ENCODE measurements around the gene DUSP23. TPM values are rescaled to one million over a fixed set of nuclear protein-coding genes. Genes with fewer than 3 reads are reported as not detected.

Gene DUSP23
- total and polyA plus RNA-seq, 2 experiments from 2014 or later = 56.3 to 97.6 TPM

DNA sequence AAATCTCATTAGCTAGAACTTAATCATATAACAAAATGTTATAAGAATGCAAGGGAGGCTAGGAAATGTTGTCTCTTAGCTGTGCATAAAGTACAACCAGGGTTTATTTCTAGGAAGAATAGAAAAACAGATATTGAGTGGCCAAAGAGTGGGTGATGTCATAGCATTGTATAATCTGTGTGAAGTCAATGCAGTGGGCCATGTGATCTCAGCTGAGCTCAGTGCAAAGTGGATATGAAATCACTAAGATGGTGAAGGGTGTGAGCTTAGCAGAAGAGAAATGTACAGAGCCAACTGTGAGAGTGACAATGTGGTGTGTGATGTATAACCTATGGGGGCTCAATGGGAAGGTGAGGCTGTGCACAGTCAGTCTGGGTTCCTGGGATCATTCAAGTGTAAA is 29.7 kb upstream of the DUSP23 start:
- H3F3A ChIP-seq (replicated peaks; ENCODE audit: low read depth) = no peaks in the 10 kb centered on the region
- H3K27me3 Mint-ChIP-seq (ENCODE audit: insufficient read depth, low read depth, poor library complexity) = peaks cover 3% of the 10 kb centered on the region
- no peak overlapping the region for H2AFZ ChIP-seq
- DNase-seq (ENCODE audit: low spot score) = no peak
- H3K36me3 Mint-ChIP-seq (ENCODE audit: low read depth) = no peaks in the 10 kb centered on the region
- no peaks in the 10 kb centered on the region for H3K27me3 ChIP-seq (ENCODE audit: insufficient read depth)
- no peak overlapping the region for H3K4me3 ChIP-seq
- H3K9me3 Mint-ChIP-seq = no peaks in the 10 kb centered on the region
- H3K9me2 ChIP-seq (ENCODE audit: insufficient read depth) = 0 out of 2 replicates have a peak, but pooled peaks cover 3% of the 10 kb centered on the region
- H3K79me2 ChIP-seq (replicated peaks; ENCODE audit: insufficient read depth) = no peaks in the 10 kb centered on the region
- no peaks in the 10 kb centered on the region for H4K20me1 ChIP-seq (replicated peaks; ENCODE audit: insufficient read depth)
- H3K4me1 Mint-ChIP-seq = no peaks in the 10 kb centered on the region
- H3K27ac ChIP-seq (ENCODE audit: low read depth) = no peak overlapping the region
- no peaks in the 10 kb centered on the region for H3K4me1 ChIP-seq (ENCODE audit: insufficient read depth)
- H3K4me3 Mint-ChIP-seq = no peak overlapping the region
- no peak for ATAC-seq
- H3K4me2 ChIP-seq = no peak overlapping the region
- no peaks in the 10 kb centered on the region for H3K36me3 ChIP-seq (ENCODE audit: insufficient read depth)
- H3K27ac Mint-ChIP-seq = no peak overlapping the region
- no peak for TF ChIP-seq EZH2phosphoT487 (IDR thresholded peaks at IDR 0.05; ENCODE audit: unreplicated experiment)
- TF ChIP-seq NANOG (IDR thresholded peaks at IDR 0.05; ENCODE audit: borderline replicate concordance) = no peak
- TF ChIP-seq, protein P1, sequence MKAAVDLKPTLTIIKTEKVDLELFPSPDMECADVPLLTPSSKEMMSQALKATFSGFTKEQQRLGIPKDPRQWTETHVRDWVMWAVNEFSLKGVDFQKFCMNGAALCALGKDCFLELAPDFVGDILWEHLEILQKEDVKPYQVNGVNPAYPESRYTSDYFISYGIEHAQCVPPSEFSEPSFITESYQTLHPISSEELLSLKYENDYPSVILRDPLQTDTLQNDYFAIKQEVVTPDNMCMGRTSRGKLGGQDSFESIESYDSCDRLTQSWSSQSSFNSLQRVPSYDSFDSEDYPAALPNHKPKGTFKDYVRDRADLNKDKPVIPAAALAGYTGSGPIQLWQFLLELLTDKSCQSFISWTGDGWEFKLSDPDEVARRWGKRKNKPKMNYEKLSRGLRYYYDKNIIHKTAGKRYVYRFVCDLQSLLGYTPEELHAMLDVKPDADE (IDR thresholded peaks at IDR 0.05) = no peak
- TF ChIP-seq CREB1 (CRISPR knock-in tag; IDR thresholded peaks at IDR 0.05; ENCODE audit: low read depth) = no peak
- TF ChIP-seq JUNB (IDR thresholded peaks at IDR 0.05; ENCODE audit: unreplicated experiment) = no peak
- TF ChIP-seq POLR2AphosphoS5 (IDR thresholded peaks at IDR 0.05; ENCODE audit: low read depth) = no peak
- TF ChIP-seq, protein P2, sequence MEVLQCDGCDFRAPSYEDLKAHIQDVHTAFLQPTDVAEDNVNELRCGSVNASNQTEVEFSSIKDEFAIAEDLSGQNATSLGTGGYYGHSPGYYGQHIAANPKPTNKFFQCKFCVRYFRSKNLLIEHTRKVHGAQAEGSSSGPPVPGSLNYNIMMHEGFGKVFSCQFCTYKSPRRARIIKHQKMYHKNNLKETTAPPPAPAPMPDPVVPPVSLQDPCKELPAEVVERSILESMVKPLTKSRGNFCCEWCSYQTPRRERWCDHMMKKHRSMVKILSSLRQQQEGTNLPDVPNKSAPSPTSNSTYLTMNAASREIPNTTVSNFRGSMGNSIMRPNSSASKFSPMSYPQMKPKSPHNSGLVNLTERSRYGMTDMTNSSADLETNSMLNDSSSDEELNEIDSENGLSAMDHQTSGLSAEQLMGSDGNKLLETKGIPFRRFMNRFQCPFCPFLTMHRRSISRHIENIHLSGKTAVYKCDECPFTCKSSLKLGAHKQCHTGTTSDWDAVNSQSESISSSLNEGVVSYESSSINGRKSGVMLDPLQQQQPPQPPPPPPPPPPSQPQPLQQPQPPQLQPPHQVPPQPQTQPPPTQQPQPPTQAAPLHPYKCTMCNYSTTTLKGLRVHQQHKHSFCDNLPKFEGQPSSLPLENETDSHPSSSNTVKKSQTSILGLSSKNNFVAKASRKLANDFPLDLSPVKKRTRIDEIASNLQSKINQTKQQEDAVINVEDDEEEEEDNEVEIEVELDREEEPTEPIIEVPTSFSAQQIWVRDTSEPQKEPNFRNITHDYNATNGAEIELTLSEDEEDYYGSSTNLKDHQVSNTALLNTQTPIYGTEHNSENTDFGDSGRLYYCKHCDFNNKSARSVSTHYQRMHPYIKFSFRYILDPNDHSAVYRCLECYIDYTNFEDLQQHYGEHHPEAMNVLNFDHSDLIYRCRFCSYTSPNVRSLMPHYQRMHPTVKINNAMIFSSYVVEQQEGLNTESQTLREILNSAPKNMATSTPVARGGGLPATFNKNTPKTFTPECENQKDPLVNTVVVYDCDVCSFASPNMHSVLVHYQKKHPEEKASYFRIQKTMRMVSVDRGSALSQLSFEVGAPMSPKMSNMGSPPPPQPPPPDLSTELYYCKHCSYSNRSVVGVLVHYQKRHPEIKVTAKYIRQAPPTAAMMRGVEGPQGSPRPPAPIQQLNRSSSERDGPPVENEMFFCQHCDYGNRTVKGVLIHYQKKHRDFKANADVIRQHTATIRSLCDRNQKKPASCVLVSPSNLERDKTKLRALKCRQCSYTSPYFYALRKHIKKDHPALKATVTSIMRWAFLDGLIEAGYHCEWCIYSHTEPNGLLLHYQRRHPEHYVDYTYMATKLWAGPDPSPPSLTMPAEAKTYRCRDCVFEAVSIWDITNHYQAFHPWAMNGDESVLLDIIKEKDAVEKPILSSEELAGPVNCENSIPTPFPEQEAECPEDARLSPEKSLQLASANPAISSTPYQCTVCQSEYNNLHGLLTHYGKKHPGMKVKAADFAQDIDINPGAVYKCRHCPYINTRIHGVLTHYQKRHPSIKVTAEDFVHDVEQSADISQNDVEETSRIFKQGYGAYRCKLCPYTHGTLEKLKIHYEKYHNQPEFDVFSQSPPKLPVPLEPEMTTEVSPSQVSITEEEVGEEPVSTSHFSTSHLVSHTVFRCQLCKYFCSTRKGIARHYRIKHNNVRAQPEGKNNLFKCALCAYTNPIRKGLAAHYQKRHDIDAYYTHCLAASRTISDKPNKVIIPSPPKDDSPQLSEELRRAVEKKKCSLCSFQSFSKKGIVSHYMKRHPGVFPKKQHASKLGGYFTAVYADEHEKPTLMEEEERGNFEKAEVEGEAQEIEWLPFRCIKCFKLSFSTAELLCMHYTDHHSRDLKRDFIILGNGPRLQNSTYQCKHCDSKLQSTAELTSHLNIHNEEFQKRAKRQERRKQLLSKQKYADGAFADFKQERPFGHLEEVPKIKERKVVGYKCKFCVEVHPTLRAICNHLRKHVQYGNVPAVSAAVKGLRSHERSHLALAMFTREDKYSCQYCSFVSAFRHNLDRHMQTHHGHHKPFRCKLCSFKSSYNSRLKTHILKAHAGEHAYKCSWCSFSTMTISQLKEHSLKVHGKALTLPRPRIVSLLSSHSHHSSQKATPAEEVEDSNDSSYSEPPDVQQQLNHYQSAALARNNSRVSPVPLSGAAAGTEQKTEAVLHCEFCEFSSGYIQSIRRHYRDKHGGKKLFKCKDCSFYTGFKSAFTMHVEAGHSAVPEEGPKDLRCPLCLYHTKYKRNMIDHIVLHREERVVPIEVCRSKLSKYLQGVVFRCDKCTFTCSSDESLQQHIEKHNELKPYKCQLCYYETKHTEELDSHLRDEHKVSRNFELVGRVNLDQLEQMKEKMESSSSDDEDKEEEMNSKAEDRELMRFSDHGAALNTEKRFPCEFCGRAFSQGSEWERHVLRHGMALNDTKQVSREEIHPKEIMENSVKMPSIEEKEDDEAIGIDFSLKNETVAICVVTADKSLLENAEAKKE (CRISPR knock-in tag; IDR thresholded peaks at IDR 0.05) = no peak
- no peak for TF ChIP-seq STAT1 (IDR thresholded peaks at IDR 0.05; ENCODE audit: unreplicated experiment)
- TF ChIP-seq, protein P3, sequence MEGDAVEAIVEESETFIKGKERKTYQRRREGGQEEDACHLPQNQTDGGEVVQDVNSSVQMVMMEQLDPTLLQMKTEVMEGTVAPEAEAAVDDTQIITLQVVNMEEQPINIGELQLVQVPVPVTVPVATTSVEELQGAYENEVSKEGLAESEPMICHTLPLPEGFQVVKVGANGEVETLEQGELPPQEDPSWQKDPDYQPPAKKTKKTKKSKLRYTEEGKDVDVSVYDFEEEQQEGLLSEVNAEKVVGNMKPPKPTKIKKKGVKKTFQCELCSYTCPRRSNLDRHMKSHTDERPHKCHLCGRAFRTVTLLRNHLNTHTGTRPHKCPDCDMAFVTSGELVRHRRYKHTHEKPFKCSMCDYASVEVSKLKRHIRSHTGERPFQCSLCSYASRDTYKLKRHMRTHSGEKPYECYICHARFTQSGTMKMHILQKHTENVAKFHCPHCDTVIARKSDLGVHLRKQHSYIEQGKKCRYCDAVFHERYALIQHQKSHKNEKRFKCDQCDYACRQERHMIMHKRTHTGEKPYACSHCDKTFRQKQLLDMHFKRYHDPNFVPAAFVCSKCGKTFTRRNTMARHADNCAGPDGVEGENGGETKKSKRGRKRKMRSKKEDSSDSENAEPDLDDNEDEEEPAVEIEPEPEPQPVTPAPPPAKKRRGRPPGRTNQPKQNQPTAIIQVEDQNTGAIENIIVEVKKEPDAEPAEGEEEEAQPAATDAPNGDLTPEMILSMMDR (conservative IDR thresholded peaks at IDR 0.05; ENCODE audit: low read depth in 2 of 2) = no peak
- no peak for TF ChIP-seq EZH2 (IDR thresholded peaks at IDR 0.05; ENCODE audit: low read depth, unreplicated experiment)
- no peak for TF ChIP-seq REST (IDR thresholded peaks at IDR 0.05; ENCODE audit: unreplicated experiment)
- no peak for TF ChIP-seq ZNF114 (CRISPR knock-in tag; IDR thresholded peaks at IDR 0.05)
- no peak for TF ChIP-seq ZNF331 (CRISPR knock-in tag; IDR thresholded peaks at IDR 0.05; ENCODE audit: low read depth)
